K562 (cell line): ENCODE measurements around the gene KCTD12. TPM values are rescaled to one million over a fixed set of nuclear protein-coding genes. Genes with fewer than 3 reads are reported as not detected.

ENCODE experiments used
- ATAC-seq: fragments of 200-7000 bp; cut with Tn5 transposase; 3 replicates; pipeline ENCODE4 v1.9.1; 2020; ENCODE audit warnings: moderate library complexity
- BruUV-seq: library from RNA; stranded (reverse); fragments of 400-500 nt; replicated peaks from 2 replicates; lab custom pipeline; 2021; lab: Mats Ljungman, UMichigan
- CTCF ChIA-PET: fragments of 300-600 bp; formaldehyde crosslinking; extraction: SDS; loops from one replicate; lab custom pipeline; 2021; ENCODE audit warnings: low intra/inter-chr PET ratio; lab: Yijun Ruan, JAX
- POLR2A ChIA-PET: fragments of 300-600, 350-650 bp; sonication (Branson Sonifier 250); formaldehyde crosslinking; extraction: SDS; loops from one replicate; lab custom pipeline; 2021; ENCODE audit warnings: antibody characterized with exemption, inconsistent platforms; lab: Yijun Ruan, JAX
- DNase-seq, 4 experiments: peaks; one replicate each; pipeline versions ENCODE4 v3.0.0 to v3.0.0-alpha.2; 2011 to 2018; ENCODE audit warnings: low spot score in 3 of 4, mixed read lengths in 3 of 4; ENCODE audit errors: extremely low read depth in 1 of 4
- FAIRE-seq: peaks from 2 replicates; lab custom pipeline; 2011; peaks lifted over from hg19 to GRCh38; lab: Jason Lieb, UNC
- H2AFZ ChIP-seq: 2 replicates; pipeline ENCODE4 v1.6.0; 2011; ENCODE audit warnings: low read depth, low read length, control low read depth, inconsistent platforms
- H3K27ac ChIP-seq: fragments of 200-600 bp; 3 replicates; pipeline ENCODE4 v1.8.0; 2011; ENCODE audit warnings: low read depth, mild to moderate bottlenecking, control low read depth, inconsistent platforms, low read length, moderate library complexity, mixed read lengths; ENCODE audit errors: extremely low read depth
- H3K27me3 ChIP-seq, 2 experiments: fragments of 300-600 bp in 1 of 2; 2 replicates in 1 of 2; 3 replicates in 1 of 2; pipeline versions ENCODE4 v1.6.0 to v1.8.0; 2011; ENCODE audit warnings: inconsistent platforms in 2 of 2, low read length in 2 of 2, mild to moderate bottlenecking in 1 of 2, mixed read lengths in 1 of 2, moderate library complexity in 1 of 2; ENCODE audit not compliant: control insufficient read depth in 2 of 2, insufficient read depth in 2 of 2
- H3K36me3 ChIP-seq: fragments of 300-600 bp; 3 replicates; pipeline ENCODE4 v1.8.0; 2011; ENCODE audit warnings: mild to moderate bottlenecking, low read length, inconsistent platforms; ENCODE audit not compliant: control insufficient read depth, insufficient read depth
- H3K4me1 ChIP-seq, 2 experiments: fragments of 200-600 bp in 1 of 2; replicated peaks in 1 of 2; 2 replicates in 1 of 2; 3 replicates in 1 of 2; pipeline versions ENCODE4 v1.5.1 to v1.8.0; 2011; ENCODE audit warnings: inconsistent platforms in 2 of 2, low read length in 2 of 2, mild to moderate bottlenecking in 1 of 2, mixed read lengths in 1 of 2, moderate library complexity in 1 of 2; ENCODE audit not compliant: control insufficient read depth in 2 of 2, insufficient read depth in 2 of 2
- H3K4me2 ChIP-seq: 2 replicates; pipeline ENCODE4 v1.6.1; 2011; ENCODE audit warnings: low read length, control low read depth, inconsistent platforms, mixed read lengths; ENCODE audit not compliant: insufficient read depth
- H3K4me3 ChIP-seq: fragments of 200-600 bp; sonication (generic), shearing (Covaris generic); 2 replicates; pipeline ENCODE4 v1.5.1; 2016; ENCODE audit warnings: control low read depth, inconsistent platforms
- H3K79me2 ChIP-seq: fragments of 200-600 bp; 3 replicates; pipeline ENCODE4 v1.8.0; 2011; ENCODE audit warnings: low read length, inconsistent platforms; ENCODE audit not compliant: control insufficient read depth, insufficient read depth
- H3K9ac ChIP-seq, 2 experiments: 2 replicates each; pipeline versions ENCODE4 v1.6.0 to v1.6.1; 2011; ENCODE audit warnings: low read depth in 2 of 2, low read length in 2 of 2, control low read depth in 1 of 2, inconsistent platforms in 1 of 2, mild to moderate bottlenecking in 1 of 2, mixed read lengths in 1 of 2; ENCODE audit not compliant: insufficient read depth in 1 of 2
- H3K9me1 ChIP-seq: one replicate; pipeline ENCODE4 v1.6.0; 2011; ENCODE audit warnings: inconsistent platforms, mild to moderate bottlenecking, low read length, moderate library complexity; ENCODE audit not compliant: control insufficient read depth, insufficient read depth
- H3K9me3 ChIP-seq: replicated peaks from 2 replicates; pipeline ENCODE4 v1.5.1; 2011; ENCODE audit warnings: low read depth, low read length, inconsistent platforms; ENCODE audit not compliant: control insufficient read depth, insufficient read depth
- H4K20me1 ChIP-seq: replicated peaks from 2 replicates; pipeline ENCODE4 v1.6.1; 2011; ENCODE audit warnings: low read length, inconsistent platforms, mixed read lengths; ENCODE audit not compliant: control insufficient read depth, insufficient read depth
- ADNP ChIP-seq: fragments of 200-800 bp; sonication (Bioruptor generic); IDR thresholded peaks from 2 replicates; pipeline ENCODE4 v1.6.1; 2016; ENCODE audit warnings: missing genetic modification characterization, missing compliant biosample characterization
- CBX8 ChIP-seq: fragments of 200-600 bp; sonication (generic); IDR thresholded peaks from 2 replicates; pipeline ENCODE4 v1.6.1; 2012; ENCODE audit warnings: borderline replicate concordance, mixed run types, low read depth, mild to moderate bottlenecking, moderate library complexity, mixed read lengths, low read length, control low read depth, inconsistent platforms; ENCODE audit not compliant: poor library complexity, severe bottlenecking; ENCODE audit errors: extremely low read depth
- DIDO1 ChIP-seq: fragments of 450-650 bp; IDR thresholded peaks from 2 replicates; pipeline ENCODE4 v1.6.1; 2016; ENCODE audit warnings: low read depth, missing biosample characterization, missing genetic modification characterization
- HMG20A ChIP-seq: fragments of 450-650 bp; formaldehyde crosslinking; conservative IDR thresholded peaks from 2 replicates; pipeline ENCODE4 v1.4.0; 2020; ENCODE audit warnings: mild to moderate bottlenecking, mixed read lengths
- HNRNPLL ChIP-seq: fragments of 200-400 bp; formaldehyde crosslinking; IDR thresholded peaks from 2 replicates; pipeline ENCODE4 v1.6.1; 2017; ENCODE audit warnings: low read length, low read depth, mild to moderate bottlenecking; ENCODE audit not compliant: poor library complexity, severe bottlenecking
- HSF4 ChIP-seq: fragments of 250-450 bp; sonication (Bioruptor Pico); IDR thresholded peaks from 2 replicates; pipeline ENCODE4 v2.1.2; 2022; ENCODE audit warnings: mild to moderate bottlenecking, moderate library complexity, borderline replicate concordance
- RBM39 ChIP-seq: fragments of 200-400 bp; formaldehyde crosslinking; optimal IDR thresholded peaks from 2 replicates; pipeline ENCODE3; 2018; ENCODE audit warnings: low read depth, low read length
- YBX1 ChIP-seq: fragments of 450-650 bp; IDR thresholded peaks from 2 replicates; pipeline ENCODE4 v1.7.1; 2016; ENCODE audit warnings: mild to moderate bottlenecking
- ZNF408 ChIP-seq: fragments of 250-450 bp; sonication (Bioruptor Pico); IDR thresholded peaks from 2 replicates; pipeline ENCODE4 v1.4.0; 2020; ENCODE audit warnings: low read depth, mild to moderate bottlenecking, moderate library complexity
- ZNF551 ChIP-seq: fragments of 250-450 bp; sonication (Bioruptor Pico); IDR thresholded peaks from 2 replicates; pipeline ENCODE4 v1.5.0; 2021; ENCODE audit warnings: mild to moderate bottlenecking, moderate library complexity
- ZNF584 ChIP-seq: fragments of 200-800 bp; sonication (Bioruptor generic); IDR thresholded peaks from 2 replicates; pipeline ENCODE4 v1.6.1; 2016; ENCODE audit warnings: low read depth, mild to moderate bottlenecking, missing genetic modification characterization, missing compliant biosample characterization
- WGBS: fragments of 100-300 bp; shearing (Covaris generic); methylation state at CpG from one replicate; pipeline ENCODE4 v1.1.6; 2016; ENCODE audit warnings: low coverage, mixed read lengths; ENCODE audit not compliant: insufficient coverage; ENCODE audit errors: missing lambda C conversion rate; 5-methylcytosine and 5-hydroxymethylcytosine counted together
- in situ Hi-C: fragments of 300-500 bp; cut with MboI; formaldehyde crosslinking; loops from 4 replicates; pipeline ENCODE4 v1.15.0; 2018; ENCODE audit warnings: inconsistent platforms, mixed read lengths
- intact Hi-C: fragments of 100-400 bp; cut with micrococcal nuclease; formaldehyde crosslinking; loops from 2 replicates; pipeline ENCODE4 v1.14.2; 2022
- polyA plus RNA-seq, 8 experiments: library from polyadenylated mRNA; depleted of rRNA in 4 of 8; stranded (reverse) in 5 of 8; unstranded in 3 of 8; fragments of >200 nt; fragmentation: Nextera tagmentation in 2 of 8; fragmentation: Illumina TruSeq in 1 of 8; extraction: Ambion mirVana in 2 of 8; extraction: Trizol in 1 of 8; gene quantifications; 2 replicates each; pipeline versions ENCODE4 v1.2.1 to v1.2.3, GENCODE V29; 2011 to 2014; ENCODE audit warnings: inconsistent platforms in 1 of 8, missing spikeins in 1 of 8
- total RNA-seq, 7 experiments: library from RNA; depleted of rRNA in 6 of 7; stranded (reverse); fragments of >200 nt in 6 of 7; fragmentation: Illumina TruSeq in 2 of 7; extraction: Trizol in 2 of 7; gene quantifications; 2 replicates each; pipeline versions ENCODE4 v1.2.1 to v1.2.3, GENCODE V29; 2011 to 2021; ENCODE audit warnings: low replicate concordance in 1 of 7
- TF ChIP-seq, protein P1 (sequence below): sonication (generic); formaldehyde crosslinking; IDR thresholded peaks from 2 replicates; pipeline ENCODE4 v1.8.1; 2023; ENCODE audit warnings: mild to moderate bottlenecking, missing genetic modification reagents
- TF ChIP-seq, protein P2 (sequence below): fragments of 250-450 bp; sonication (Bioruptor Pico); IDR thresholded peaks from 2 replicates; pipeline ENCODE4 v1.5.0; 2021
- TF ChIP-seq, protein P3 (sequence below): fragments of 450-650 bp; IDR thresholded peaks from 2 replicates; pipeline ENCODE4 v1.6.1; 2016
- TF ChIP-seq, protein P4 (sequence below): fragments of 450-650 bp; formaldehyde crosslinking; IDR thresholded peaks from 2 replicates; pipeline ENCODE4 v1.4.0; 2022; ENCODE audit warnings: missing genetic modification characterization

The KCTD12 gene
- total and polyA plus RNA-seq, 9 of the 15 experiments (the other 6 are each of a cell fraction or from before 2014, with no cell fraction given): 0.14 to 0.93 (median 0.32) TPM

DNA sequence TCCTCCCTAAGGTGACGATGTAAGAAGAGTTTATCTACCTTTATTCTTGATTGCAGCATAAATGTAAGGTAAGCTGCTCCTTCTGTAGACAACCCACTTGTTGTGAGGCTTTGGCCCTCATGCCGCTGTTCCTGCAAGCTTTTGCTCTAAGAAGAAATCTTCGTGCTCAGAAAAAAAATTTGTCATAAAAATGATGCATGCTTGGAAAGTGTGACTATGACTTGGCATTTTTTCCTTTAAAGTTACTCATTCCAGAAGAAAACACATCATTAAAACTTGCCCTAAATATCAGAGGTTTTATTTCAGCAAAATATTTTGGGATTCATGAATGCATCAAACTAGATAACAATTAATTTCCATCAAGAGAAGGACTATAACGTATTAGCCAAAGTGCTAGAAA is 39.8 kb downstream of the KCTD12 start (continued):
- TF ChIP-seq, protein P1, sequence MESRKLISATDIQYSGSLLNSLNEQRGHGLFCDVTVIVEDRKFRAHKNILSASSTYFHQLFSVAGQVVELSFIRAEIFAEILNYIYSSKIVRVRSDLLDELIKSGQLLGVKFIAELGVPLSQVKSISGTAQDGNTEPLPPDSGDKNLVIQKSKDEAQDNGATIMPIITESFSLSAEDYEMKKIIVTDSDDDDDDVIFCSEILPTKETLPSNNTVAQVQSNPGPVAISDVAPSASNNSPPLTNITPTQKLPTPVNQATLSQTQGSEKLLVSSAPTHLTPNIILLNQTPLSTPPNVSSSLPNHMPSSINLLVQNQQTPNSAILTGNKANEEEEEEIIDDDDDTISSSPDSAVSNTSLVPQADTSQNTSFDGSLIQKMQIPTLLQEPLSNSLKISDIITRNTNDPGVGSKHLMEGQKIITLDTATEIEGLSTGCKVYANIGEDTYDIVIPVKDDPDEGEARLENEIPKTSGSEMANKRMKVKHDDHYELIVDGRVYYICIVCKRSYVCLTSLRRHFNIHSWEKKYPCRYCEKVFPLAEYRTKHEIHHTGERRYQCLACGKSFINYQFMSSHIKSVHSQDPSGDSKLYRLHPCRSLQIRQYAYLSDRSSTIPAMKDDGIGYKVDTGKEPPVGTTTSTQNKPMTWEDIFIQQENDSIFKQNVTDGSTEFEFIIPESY (CRISPR knock-in tag): no peak

DNA sequence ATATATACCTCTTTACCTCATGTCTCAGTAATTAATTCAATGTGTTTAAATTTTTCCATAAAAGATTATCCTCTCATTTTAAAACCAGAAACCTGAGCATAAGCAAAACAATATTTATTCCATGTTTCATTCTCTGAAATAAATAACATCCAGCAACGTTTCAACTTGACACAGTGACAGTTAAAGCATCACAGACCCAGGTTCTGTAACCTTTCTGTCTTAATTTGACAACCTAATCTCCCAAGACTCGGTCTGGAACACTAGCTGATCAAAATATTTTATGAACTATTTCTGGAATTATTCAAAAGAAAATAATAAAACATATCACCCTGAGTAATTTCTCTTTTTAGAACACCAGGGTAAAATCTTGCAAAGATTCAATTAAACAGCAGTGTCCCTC is 40.3 kb downstream of the KCTD12 start:
- FAIRE-seq (no peak), ATAC-seq (no peak), DNase-seq (no peak)
- Histone ChIP-seq H3K4me1 (no peaks in the 10 kb centered on the region), H3K9me3 (no peaks in the 10 kb centered on the region), H3K9me1 (no peaks in the 10 kb centered on the region), H3K79me2 (no peaks in the 10 kb centered on the region), H3K4me3 (no peak overlapping the region), H3K27me3 (no peaks in the 10 kb centered on the region), H3K4me2 (no peak overlapping the region), H3K9ac (no peak overlapping the region), H4K20me1 (no peaks in the 10 kb centered on the region), H2AFZ (no peak overlapping the region), H3K27ac (no peak overlapping the region), H3K36me3 (no peaks in the 10 kb centered on the region)
- ChIA-PET POLR2A (no interaction called here), CTCF (no interaction called here)
- BruUV-seq: no TSS peak
- in situ Hi-C loops: no loop called here
- WGBS: 5% methylated on average over 2 of the region's 2 CpGs
- intact Hi-C loops: no loop called here
- TF ChIP-seq DIDO1 (tag): no peak
- TF ChIP-seq HNRNPLL: no peak
- TF ChIP-seq RBM39: no peak
- TF ChIP-seq CBX8: no peak
- TF ChIP-seq HMG20A (CRISPR knock-in tag): no peak
- TF ChIP-seq, protein P2, sequence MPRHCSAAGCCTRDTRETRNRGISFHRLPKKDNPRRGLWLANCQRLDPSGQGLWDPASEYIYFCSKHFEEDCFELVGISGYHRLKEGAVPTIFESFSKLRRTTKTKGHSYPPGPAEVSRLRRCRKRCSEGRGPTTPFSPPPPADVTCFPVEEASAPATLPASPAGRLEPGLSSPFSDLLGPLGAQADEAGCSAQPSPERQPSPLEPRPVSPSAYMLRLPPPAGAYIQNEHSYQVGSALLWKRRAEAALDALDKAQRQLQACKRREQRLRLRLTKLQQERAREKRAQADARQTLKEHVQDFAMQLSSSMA (CRISPR knock-in tag): no peak
- no peak for TF ChIP-seq ADNP
- TF ChIP-seq HSF4: no peak
- no peak for TF ChIP-seq YBX1
- no peak for TF ChIP-seq ZNF408 (CRISPR knock-in tag)
- TF ChIP-seq ZNF584 (CRISPR knock-in tag): no peak
- TF ChIP-seq, protein P3, sequence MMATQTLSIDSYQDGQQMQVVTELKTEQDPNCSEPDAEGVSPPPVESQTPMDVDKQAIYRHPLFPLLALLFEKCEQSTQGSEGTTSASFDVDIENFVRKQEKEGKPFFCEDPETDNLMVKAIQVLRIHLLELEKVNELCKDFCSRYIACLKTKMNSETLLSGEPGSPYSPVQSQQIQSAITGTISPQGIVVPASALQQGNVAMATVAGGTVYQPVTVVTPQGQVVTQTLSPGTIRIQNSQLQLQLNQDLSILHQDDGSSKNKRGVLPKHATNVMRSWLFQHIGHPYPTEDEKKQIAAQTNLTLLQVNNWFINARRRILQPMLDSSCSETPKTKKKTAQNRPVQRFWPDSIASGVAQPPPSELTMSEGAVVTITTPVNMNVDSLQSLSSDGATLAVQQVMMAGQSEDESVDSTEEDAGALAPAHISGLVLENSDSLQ: no peak
- TF ChIP-seq, protein P4, sequence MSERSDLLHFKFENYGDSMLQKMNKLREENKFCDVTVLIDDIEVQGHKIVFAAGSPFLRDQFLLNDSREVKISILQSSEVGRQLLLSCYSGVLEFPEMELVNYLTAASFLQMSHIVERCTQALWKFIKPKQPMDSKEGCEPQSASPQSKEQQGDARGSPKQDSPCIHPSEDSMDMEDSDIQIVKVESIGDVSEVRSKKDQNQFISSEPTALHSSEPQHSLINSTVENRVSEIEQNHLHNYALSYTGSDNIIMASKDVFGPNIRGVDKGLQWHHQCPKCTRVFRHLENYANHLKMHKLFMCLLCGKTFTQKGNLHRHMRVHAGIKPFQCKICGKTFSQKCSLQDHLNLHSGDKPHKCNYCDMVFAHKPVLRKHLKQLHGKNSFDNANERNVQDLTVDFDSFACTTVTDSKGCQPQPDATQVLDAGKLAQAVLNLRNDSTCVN (CRISPR knock-in tag): no peak
- TF ChIP-seq ZNF551 (CRISPR knock-in tag): no peak
